ENCODE measurements around the gene TSPAN5.

Gene TSPAN5

DNA sequence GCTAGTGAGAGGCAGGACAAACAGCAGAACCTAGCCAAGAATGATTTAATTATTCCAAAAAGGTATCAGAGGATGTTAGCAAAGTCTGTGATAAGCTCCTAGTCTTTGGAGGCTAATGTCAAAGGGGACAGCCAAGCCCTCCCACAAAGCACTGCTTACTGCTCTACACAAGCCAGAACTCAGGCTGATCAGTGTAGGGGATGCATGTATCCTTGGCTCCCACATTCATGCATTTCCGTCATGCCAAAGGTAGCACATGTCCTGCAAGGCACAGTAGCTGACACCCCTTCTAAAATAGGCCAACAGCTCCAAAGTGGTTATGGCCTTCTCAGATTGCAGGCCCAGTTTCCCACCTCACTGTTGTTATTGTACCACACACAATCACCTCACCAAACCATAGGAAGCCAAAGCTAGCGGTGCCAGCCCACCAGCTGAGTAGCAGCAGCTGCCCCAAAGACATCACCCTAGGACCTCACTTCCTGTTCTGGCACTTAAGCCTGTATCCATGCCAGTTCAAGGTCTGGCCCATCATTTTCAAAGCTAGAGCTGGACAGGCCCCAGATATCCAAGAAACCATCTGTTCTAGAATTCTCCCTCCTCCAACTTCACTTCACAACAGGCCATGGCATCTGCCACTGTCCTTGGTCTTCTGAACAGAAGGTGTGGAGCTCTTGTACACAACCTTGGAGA is 40.9 kb downstream of the TSPAN5 start:
- no peak for DNase-seq (ENCODE audit: low read depth)

- DNase-seq (ENCODE audit: low read depth), result no peak
Measured at GRCh38 chr4:98615991-98616390, 42.4 kb downstream of the TSPAN5 start.

- no peak for DNase-seq (ENCODE audit: low read depth)
Measured at GRCh38 chr4:98614662-98615061, 43.7 kb downstream of the TSPAN5 start.

DNA sequence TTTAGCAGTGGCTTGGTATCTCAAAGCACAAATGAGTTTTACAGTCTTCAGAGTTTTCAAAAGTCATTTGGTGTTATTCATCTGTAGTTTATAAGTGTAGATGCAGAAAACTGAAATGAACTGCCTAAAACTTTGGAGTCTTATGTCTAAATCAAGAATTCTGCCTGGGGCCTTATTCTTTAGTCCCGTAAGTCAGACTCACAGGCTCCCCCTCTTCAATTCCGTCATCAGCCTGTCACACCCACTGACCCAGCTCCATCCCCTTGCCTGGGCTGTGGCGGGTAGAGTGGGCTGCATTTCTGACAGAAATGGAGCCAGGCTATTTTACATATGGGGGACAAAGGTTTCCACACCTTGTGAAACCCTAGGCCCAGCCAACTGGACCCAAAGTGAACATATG is 44.3 kb downstream of the TSPAN5 start:
- no peak for DNase-seq (ENCODE audit: low read depth)

GRCh38 chr4:98613453-98614075 is 44.8 kb downstream of the TSPAN5 start:
- DNase-seq (ENCODE audit: low read depth), result no peak

- no peak for DNase-seq (ENCODE audit: low read depth)
Measured at GRCh38 chr4:98612318-98613250, 45.8 kb downstream of the TSPAN5 start.

- DNase-seq (ENCODE audit: low read depth), result no peak
Measured at GRCh38 chr4:98611677-98612317, 46.6 kb downstream of the TSPAN5 start.

GRCh38 chr4:98610926-98611676 is 47.3 kb downstream of the TSPAN5 start:
- DNase-seq (ENCODE audit: low read depth), result no peak

- DNase-seq (ENCODE audit: low read depth), result no peak
Measured at GRCh38 chr4:98610431-98610830, 48.0 kb downstream of the TSPAN5 start.

DNA sequence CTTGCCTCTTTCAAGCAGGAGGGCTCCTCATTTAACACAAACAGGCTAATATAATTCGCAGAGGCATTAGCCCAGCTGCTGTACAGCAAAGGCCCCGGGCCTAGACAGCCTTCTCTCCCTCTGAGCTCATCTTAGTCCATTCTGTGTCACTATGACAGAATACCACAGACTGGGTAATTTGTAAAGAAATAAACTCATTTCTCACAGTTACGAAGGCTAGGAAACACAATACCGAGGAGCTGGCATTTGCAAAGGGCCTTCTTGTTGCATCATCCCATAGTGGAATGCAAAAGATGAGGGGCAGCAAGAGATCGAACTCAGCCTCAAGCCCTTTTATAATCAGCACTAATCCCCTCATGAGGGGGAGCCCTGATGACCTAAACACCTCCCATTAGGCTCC is 48.5 kb downstream of the TSPAN5 start:
- DNase-seq (ENCODE audit: low read depth), result no peak

DNA sequence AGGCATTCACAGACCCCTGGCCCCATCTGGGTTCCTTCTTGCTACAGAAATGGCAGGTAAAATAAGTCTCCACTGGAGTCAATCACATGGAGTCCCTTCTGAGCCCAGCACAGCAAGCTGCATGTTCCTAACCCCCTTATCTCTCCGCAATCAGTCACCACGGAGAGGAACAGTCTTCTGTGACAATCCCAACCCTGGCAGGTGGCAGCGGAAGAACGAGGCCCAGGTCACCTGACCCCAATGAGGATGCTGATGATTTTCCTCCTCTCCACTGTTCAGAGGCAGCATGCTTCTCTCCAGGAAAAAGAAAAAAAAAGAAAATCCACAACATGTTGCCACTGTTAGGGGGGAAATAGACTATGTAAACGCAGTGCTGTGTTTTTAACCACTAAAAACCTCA is 50.1 kb downstream of the TSPAN5 start:
- DNase-seq (ENCODE audit: low read depth), result no peak

DNA sequence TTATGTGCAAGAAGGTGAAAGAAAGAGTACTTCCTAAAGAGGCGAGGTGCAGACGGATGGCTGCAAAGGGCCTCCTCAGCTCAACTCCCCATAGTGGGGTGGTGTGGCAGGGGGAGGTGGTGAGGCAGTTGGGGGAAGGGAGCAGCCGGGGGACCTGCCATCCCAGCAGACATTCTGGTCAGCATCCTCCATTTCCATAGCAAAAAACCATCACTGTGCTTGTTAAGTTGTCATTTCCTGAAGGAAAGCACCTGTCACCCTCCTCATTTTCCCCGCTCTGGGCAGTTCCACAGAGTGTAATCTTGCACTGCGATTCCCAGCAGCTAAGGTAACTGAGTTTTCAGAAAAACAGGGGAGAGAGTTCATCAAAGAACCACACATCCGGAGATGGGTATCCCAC is 51.5 kb downstream of the TSPAN5 start:
- no peak for DNase-seq (ENCODE audit: low read depth)

- DNase-seq (ENCODE audit: low read depth), result no peak
Measured at GRCh38 chr4:98605216-98605615, 53.2 kb downstream of the TSPAN5 start.

DNA sequence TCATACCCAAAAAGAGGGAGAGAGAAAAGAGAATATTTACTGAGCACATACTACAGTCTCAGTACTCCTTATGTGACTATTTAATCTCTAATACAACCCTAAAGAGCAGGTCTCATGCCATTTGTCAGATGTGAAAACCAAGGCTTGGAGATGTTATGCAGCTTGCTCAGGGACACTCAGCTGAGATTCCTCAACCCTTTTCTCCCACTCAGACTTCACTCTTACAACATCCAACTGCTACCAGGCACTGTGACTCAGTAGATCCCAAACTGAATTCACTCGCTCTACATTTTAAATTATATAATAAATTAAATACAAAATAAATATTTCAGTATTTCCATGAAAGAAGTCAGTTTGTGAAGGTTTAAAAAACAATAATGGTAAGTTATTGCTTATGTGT is 53.7 kb downstream of the TSPAN5 start:
- no peak for DNase-seq (ENCODE audit: low read depth)

- no peak for DNase-seq (ENCODE audit: low read depth)
Measured at GRCh38 chr4:98603683-98604521, 54.5 kb downstream of the TSPAN5 start.

DNA sequence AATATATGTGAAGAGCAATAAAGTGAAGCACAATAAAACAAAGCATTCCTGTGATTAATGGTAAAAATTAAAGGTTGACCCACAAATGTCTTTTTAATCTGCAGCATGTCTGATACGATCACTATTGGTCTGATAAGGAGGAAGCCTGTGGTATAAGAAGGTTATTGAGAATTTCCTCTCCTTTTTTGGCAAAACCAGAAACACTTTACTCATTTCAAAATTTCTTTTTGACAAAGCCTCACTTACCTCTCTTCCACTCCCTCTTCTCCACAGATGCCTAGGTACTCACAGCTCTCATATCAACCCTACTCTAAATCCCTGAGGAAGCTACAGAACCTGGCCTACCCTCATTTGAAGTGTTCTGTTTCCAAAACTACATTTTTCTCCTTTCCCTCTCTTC is 56.1 kb downstream of the TSPAN5 start:
- DNase-seq (ENCODE audit: low read depth), result no peak

DNA sequence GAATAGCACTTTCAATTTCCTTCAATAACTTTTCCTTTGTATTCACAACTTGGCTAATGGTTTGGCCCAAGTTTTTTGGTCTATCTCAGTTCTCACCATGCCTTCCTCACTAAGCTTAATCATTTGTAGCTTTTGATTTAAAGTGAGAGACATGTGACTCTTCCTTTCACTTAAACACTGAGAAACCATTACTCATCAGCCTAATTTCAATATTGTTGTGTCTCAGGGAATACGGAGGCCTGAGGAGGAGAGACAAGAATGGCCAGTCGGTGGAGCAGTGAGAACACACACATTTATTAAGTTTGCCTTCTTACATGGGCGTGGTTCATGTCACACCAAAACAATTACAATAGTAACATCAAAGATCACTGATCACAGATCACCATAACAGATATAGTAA is 56.7 kb downstream of the TSPAN5 start:
- no peak for DNase-seq (ENCODE audit: low read depth)

GRCh38 chr4:98599617-98600205 is 58.7 kb downstream of the TSPAN5 start:
- no peak for DNase-seq (ENCODE audit: low read depth)

DNA sequence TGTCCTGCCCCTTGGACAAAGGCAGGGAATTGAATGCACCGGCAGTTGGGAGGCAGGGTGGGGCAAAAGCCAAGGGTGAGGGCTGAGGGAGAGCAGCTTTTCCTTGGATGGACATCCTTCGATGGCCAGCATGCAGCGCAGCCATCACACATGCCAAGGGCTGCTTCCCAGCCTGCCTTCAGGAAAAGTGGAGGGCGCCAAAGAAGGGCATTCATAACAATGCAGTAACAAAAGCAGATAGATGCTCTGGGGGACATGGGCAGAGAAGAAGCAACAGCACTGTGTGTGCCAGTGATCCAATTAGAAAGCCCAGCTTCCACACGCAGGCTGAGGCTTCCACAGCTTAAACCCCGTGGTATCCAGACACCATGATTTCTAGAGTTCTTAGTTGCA is 71.5 kb downstream of the TSPAN5 start:
- no peak for DNase-seq (ENCODE audit: low read depth)

GRCh38 chr4:98586291-98586961 is 72.0 kb downstream of the TSPAN5 start:
- no peak for DNase-seq (ENCODE audit: low read depth)
